CD4-positive, alpha-beta T cell treated with Interleukin-21 for 1 hour (primary cell): Measurements from ENCODE around the gene ZFPM1.
A peak's percentile ranks its signal among the peaks of the same experiment; 100 is the strongest.

Experiments
- DNase-seq: peaks from one replicate; pipeline ENCODE4 v3.0.0-alpha.2; 2020

Gene ZFPM1

GRCh38 chr16:88452482-88453216, 431 bp upstream of the ZFPM1 start:
- DNase-seq, result peak; percentile 97

- DNase-seq, result peak; percentile 49
These were observed 787 bp downstream of the ZFPM1 start for GRCh38 chr16:88453611-88454522.

GRCh38 chr16:88454523-88454947, 1.5 kb downstream of the ZFPM1 start:
- DNase-seq, result peak; percentile 62

- DNase-seq, result peak; percentile 90
These were observed 2.7 kb downstream of the ZFPM1 start for GRCh38 chr16:88455610-88456355.

DNA sequence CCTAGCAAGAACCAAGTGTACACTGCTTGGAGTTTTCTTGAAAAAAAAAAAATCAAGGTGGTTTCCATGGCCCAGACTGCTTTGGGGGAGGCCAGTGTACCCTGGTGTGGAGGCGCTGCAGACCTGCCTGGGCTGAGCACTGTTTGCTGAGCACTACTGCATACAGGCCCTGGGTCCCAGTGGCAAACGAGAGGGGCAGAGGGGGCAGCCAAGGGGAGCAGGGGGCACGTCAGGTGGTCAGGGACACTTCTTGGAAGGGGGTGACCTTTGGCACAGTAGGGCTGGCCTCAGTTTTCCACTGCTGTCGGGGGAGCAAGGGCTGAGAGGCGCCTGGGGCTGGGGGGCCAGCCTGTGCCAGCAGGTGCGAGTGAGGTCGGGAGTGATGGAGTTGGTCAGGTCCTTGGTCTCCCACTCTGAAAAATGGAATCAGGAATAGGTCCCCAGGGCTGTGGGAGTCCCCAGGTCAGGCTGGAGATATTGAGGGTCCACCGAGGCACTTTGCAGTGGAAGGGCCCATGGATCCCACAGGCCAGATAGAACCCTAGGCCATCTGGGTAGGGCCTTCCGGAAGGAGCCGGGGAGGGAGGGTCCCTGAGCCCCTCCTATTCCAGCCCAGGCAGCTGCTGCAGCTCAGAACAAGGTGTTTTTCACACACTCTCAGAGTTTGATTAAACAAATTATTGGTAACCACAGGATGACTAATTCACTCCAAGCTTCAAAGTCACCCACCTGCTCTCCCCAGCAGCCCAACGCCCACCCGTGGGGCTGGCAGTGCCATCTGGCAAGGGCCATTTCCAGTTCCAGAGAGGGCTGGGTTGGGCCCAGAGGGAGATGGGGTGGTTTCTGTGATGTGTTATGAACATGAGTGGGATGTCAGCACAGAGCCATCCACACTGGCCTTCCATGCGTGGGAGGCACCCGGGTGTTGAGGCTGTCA, 3.5 kb downstream of the ZFPM1 start:
- DNase-seq, result peak; percentile 55

- no peak for DNase-seq
These were observed 5.1 kb downstream of the ZFPM1 start for GRCh38 chr16:88458039-88458772.

DNA sequence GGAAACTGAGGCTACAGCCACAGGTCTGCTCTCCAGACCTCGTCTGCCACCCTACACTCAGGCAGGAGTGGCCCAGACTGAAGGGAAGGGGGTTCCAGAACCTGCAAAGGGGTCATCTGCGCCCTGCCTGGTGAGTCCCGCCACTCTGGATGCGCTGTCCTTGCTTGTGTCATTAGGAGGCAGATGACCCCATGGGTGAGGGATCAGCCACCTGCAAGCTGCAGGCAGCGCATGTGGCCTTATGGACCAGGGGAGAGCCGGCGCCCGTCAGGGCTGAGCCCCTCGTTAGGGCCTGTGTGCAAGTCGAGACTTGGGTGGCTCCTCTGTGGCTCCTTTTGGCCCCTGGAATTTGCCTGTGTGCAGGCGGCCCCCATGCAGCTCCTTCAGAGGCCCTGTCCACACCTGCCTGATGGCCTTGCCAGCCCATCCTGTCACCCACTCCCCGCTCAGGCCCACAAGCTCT, 5.7 kb downstream of the ZFPM1 start:
- no peak for DNase-seq

DNA sequence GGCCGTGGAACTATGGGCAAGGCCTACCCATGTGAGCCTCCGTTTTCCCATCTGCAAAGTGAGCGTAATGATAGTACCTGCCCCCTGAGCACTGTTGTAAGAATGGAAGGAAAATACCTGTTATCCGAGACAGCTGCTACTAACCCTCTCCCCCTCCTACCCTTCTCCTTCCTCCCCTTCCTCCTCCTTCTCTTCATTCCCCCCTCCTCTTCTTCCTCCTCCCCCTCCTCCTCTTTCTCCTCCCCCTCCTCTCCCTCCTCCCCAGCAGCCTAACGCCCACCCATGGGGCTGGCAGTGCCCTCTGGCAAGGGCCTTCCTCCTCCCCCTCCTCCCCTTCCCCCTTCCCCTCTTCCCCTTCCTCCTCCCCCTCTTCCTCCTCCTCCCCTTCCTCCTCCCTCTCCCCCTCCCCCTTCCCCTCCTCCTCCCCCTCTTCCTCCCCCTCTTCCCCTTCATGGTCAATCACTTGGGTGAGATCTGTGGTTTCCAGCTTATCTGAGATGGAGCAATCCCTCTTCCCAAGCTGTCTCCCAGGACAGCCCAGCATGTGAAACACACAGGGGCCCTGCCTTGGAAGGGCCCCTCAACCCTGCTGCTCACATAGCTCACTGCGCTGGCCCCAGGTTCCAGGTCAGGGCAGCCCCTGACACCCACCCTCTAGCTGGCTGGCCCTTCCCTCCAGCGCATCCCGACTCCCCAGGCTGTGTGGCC, 6.4 kb downstream of the ZFPM1 start:
- DNase-seq, result no peak

DNA sequence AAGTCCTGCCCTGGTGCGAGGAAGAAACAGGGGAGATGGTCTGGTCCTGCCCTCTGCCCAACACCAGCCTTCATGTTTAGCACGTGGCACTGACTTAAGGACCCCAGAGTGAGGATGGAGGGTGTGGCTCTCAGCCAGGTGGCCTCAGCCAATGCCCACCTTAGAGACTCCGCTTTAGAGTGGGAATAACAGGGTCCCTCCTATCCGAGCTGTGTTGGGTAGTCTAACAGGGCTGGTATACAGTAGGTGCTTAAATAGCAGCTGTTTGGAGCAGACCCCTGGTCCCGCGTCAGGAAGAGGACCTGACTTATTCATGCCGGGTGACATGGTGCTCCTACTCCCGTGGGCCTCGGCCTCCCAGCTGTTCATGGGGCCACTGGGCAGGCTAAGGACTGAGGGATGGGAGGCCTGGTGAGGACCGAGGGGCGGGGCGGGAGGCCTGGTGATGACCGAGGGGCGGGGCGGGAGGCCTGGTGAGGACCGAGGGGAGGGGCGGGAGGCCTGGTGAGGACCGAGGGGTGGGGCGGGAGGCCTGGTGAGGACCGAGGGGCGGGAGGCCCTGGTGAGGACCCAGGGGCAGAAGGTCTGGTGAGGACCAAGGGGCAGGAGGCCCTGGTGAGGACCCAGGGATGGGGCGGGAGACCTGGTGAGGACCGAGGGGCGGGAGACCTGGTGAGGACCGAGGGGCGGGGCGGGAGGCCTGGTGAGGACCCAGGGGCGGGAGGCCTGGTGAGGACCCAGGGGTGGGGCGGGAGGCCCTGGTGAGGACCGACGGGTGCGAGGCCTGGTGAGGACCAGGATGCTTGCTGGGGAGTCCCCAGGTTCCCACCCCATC, 7.6 kb downstream of the ZFPM1 start:
- no peak for DNase-seq

GRCh38 chr16:88461331-88462269, 8.5 kb downstream of the ZFPM1 start:
- DNase-seq, result no peak

DNA sequence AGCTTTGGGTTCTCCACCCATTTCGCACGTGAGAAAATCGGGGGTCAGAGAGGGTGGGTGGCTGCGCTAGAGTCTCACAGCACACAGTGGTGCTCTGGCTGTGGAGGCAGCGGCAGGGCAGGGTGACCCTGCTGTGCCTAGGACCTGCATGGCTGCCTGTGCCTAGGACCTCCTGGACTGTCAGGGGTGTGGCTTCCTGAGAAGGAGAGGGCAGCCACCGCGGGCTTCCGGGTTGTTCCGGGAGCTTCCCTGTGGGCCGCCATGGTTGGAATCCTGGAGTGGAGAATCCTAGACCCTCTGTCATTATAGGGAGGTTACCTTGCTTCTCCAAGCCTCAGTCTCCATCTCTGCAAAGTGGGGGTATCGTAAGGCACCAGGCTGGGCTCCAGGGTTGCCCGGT, 9.3 kb downstream of the ZFPM1 start:
- DNase-seq, result no peak

- no peak for DNase-seq
These were observed 10.3 kb downstream of the ZFPM1 start for GRCh38 chr16:88463411-88463810.

- no peak for DNase-seq
These were observed 11.6 kb downstream of the ZFPM1 start for GRCh38 chr16:88464447-88465318.

- DNase-seq, result no peak
These were observed 12.4 kb downstream of the ZFPM1 start for GRCh38 chr16:88465387-88465983.

GRCh38 chr16:88466175-88466862, 13.2 kb downstream of the ZFPM1 start:
- DNase-seq, result no peak

GRCh38 chr16:88466949-88467348, 13.9 kb downstream of the ZFPM1 start:
- no peak for DNase-seq
